NCI-H187 treated with DMSO at 0.1 percent for 48 hours (cell line): Measurements from ENCODE around the gene RAMP1.

Experiments
- DNase-seq: peaks from one replicate; lab custom pipeline; 2025; lab: John Stamatoyannopoulos, UW

Gene RAMP1

DNA sequence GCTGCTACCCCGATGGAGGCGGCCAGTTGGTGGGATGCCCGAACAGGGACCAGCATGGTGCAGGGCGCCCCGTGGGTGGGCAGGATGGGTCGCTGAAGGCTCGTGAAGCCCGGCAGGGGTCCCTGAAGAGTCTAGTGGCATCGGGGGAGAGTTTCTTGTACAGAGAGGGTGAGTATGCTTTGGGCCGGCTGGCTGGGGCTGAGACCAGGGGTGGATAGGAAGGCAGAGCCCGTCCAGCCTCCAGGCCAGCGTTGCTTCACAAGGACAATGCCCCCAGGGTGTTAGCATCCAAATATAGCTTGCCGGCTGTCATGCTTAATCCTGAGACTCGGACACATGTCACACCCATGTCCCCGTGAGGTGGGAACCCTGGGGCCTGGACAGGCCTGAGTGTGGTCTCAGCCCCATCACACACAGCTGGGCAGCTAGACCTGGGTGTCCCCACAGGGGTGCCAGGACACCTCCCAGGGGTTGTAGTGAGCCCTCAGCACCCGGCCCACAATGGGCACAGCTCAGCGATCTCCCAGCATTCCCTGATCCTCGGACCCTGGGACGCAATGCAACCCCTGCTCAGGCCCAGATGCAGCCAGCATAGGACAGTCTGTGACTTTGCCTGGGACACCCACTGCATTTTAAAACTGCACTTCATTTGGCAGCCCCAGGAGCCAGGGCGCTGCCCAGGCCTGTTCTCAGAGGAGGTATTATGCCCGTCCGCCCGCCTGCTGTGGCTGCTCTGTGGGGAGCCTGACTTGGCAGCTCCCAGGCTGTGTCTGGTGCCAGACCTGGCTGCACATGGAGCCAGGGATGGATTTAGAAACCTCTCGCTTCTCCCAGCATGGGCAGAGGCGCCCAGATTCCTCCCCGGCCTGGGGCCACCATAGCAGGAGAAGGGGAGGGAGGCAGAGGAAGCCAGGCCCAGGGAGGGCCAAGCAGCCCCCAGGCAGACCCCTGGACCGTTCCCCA is 36.4 kb downstream of the RAMP1 start:
- DNase-seq, result no peak

DNA sequence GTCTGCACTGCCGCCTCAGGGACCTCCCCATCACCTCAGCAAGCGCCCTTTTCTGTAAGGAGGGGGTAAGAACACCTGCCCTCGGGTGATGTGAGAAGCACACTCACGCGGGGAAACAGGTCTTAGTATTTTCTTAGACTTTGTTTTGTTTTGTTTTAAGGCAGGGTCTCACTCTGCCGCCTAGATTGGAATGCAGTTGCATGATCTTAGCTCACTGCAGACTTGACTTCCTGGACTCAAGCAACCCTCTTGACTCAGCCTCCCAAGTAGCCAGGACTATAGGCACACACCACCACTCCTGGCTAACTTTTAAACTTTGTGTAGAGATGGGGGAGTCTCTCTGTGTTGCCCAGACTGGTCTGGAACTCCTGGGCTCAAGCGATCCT is 37.1 kb downstream of the RAMP1 start:
- DNase-seq, result no peak

- DNase-seq, result no peak
These were observed 37.5 kb downstream of the RAMP1 start for GRCh38 chr2:237896956-237897355.

GRCh38 chr2:237898057-237898414 is 38.6 kb downstream of the RAMP1 start:
- DNase-seq, result no peak

DNA sequence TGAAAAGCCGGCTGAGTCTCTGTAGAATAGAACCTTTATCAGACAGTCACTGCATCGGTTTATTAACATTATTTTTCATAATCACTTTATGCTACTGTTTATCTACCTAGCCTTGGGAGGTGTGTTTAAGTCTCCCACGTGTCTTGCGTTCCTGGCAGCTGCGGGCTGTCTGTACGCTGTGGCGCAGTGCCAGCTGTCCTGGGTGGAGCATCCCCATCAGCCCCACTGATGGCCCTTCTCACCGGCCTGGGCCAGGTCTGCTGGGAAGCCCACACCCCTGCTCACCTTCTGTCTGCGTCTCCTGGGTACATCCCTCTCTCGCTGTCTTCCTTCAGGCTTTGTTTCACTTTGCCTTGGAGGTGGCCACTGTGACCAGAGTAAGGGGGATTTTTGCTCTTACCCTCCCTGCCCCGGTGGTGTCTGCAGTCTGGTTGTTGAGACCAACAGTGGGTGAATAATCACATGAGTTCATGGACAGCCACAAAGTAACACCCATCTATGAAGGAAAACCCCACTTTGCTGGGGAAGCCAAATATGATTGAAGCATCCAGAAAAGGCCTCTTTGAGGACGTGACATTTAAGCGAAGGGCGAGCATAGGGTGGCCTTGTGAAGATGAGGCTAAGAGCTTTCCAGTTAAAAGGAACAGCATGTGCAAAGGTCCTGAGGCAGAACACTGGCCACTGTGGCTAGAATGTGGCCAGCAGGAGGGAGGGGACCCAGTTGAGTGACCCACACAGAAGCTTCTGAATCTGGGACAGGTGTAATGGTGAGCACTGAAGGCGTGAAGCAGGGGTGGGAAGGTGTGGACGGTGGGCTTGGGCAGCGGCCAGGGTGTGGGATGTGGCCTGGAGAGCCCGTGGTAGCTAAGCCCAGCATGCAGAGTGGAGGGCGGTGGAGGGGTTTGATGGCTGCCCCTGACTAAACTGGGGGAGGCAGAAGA is 41.7 kb downstream of the RAMP1 start:
- DNase-seq, result no peak

DNA sequence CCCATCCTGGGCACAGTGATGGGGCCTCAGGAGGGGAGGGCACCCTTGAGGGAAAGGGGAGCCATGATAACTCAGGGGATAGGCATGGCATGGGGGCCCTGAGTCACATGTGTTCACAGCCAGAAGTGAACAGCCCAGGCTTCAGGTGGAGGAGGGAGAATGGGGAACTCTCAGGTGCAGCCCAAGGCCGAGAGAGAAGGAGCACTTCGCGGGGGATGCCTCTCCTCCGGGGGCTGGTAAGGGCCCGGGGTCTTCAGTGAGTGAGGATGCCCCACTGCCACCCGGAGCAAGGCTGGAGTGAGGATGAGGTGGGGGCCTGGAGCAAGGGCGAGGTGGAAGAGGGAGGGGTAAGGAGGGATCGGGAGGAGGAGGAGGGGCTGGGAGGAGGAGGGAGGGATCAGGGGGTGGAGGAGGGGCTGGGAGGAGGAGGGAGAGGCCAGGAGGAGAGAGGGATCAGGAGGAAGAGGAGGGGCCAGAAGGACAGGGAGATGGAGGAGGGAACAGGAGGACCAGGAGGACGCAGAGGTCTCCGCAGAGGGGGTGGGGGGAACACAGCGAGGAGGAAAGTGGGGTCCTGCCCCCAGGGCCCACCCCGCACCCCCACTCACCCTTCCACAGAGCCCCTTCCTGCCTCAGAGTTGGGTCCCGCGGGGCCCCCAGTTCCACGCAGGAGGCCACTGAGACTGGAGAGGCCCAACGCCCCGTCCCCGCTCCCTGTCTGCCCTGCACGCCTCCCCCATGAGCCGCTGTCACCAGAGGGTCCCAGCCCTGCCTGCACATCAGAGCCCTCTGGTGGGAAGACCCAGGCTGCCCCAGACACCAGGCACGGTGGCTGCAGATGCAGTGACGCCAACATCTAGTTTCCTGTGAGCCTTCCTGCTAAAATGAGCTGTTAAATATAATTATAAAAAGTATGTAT is 42.8 kb downstream of the RAMP1 start:
- no peak for DNase-seq

GRCh38 chr2:237904831-237905599 is 45.6 kb downstream of the RAMP1 start:
- DNase-seq, result no peak

DNA sequence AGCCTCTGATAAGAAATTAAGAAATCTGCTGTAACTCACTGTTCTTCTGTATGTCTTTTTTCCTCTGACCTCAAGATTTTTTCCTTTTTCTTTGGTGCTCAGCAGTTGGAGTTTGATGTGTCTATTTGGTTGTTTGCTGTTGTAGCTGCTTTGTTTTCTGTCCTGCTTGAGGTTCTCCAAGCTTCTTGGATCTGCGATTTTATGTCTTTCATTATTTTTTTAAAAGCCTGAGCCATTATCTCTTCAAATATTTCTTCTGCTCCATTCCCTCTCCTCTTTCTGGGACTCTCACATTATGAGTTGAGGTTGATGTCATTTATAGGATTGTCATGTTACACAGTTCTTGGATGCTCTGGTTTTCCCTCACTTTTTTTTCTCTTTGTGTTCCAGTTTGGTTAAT is 47.7 kb downstream of the RAMP1 start:
- no peak for DNase-seq

DNA sequence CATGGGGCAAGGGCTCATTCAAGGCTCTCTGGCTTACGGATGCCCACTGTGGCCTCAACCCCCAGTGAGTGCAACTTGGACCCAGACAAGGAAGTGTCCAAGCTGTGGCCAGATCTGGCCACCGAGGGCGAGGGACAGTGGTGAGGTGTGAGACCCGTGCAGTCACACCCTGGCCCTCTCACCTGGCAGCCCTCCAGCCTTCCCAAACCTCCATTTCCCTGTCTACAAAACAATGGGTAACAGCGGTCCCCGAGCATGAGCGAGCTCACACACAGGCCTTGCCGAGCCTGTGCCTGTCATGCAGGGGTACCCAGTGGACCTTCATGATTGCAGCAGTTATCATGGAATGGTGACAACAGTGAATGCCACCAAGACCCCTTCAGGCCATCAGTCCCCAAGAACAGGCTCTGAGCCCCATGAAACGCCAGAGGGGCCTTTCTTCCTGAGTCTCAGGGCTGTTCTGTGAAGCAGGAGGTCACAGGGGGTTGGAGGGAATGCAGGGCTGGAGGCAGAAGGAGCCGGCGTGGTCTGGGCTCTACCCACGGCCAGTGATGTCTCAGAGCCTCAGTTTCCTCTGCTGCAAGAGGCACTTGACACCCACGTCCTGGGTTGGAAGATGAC is 49.8 kb downstream of the RAMP1 start:
- DNase-seq, result no peak

- no peak for DNase-seq
These were observed 50.5 kb downstream of the RAMP1 start for GRCh38 chr2:237909801-237910475.

- no peak for DNase-seq
These were observed 51.3 kb downstream of the RAMP1 start for GRCh38 chr2:237910576-237911362.

DNA sequence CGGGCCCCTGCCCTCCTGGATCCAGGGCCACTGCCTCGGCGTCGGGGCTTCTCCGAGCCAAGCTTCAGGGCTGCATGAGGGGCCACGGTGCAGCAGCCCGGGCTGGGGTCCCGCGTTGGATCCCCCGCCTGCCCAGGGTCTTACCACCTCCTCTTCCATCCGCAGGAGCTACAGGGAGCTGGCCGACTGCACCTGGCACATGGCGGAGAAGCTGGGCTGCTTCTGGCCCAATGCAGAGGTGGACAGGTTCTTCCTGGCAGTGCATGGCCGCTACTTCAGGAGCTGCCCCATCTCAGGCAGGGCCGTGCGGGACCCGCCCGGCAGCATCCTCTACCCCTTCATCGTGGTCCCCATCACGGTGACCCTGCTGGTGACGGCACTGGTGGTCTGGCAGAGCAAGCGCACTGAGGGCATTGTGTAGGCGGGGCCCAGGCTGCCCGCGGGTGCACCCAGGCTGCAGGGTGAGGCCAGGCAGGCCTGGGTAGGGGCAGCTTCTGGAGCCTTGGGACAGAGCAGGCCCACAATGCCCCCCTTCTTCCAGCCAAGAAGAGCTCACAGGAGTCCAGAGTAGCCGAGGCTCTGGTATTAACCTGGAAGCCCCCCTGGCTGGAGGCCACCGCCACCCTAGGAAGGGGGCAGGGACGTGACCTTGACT is 52.1 kb downstream of the RAMP1 start:
- no peak for DNase-seq

GRCh38 chr2:237912271-237913192 is 53.1 kb downstream of the RAMP1 start:
- DNase-seq, result no peak

DNA sequence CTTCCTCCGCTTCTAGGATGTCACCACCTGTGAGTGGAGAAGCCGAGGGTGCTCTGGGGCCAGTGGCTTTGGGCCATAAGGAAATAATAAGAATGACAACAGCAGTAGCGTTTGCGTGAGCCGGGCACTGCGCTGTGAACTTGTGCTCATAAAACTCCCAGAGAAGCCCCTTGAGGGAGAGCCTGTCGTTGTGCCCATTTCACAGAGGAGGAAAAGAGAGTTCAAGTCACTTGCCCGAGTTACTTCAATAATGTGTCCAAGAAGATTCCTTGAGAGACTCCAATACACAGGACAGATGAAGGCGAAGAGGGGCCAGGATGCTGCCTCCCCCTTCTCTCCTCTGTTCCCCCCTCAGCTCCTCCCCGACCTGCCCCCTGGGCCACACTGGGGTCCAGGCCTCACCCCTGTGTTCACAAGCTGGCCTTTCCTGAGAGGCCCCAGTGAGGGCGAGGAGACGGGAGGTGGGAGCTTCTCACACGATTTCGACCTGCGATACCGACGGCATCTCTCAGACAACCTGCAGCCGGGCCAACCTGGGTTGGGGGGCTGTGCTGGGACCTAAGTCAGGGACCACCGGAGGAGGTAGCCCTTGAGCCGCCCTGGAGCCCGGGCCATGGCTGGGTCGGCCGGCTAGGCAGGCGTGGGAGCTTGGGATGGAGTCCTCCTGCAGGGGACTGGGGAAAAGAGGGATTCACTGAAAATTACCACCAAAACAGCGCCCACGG is 53.9 kb downstream of the RAMP1 start:
- no peak for DNase-seq

- no peak for DNase-seq
These were observed 56.2 kb downstream of the RAMP1 start for GRCh38 chr2:237915576-237915975.

- DNase-seq, result no peak
These were observed 56.9 kb downstream of the RAMP1 start for GRCh38 chr2:237916296-237916695.
